DND-41 (cell line): Measurements from ENCODE around the gene AUTS2.

ENCODE experiments used
- ATAC-seq: fragments of 200-7000 bp; cut with Tn5 transposase; 3 replicates; pipeline ENCODE4 v1.9.1; 2021; ENCODE audit warnings: low read depth; ENCODE audit not compliant: insufficient read depth
- DNase-seq: peaks from one replicate; pipeline ENCODE4 v3.0.0-alpha.2; 2020
- H2AFZ ChIP-seq: 2 replicates; pipeline ENCODE4 v1.6.0; 2012; ENCODE audit warnings: low read depth, low read length
- H3K27ac ChIP-seq: 2 replicates; pipeline ENCODE4 v1.5.1; 2012; ENCODE audit warnings: low read length, inconsistent platforms
- H3K27me3 ChIP-seq: fragments of 200-600 bp; sonication (generic); 2 replicates; pipeline ENCODE4 v1.6.0; 2012; ENCODE audit warnings: low read length, mild to moderate bottlenecking, inconsistent platforms; ENCODE audit not compliant: insufficient read depth, poor library complexity
- H3K36me3 ChIP-seq: 2 replicates; pipeline ENCODE4 v1.5.1; 2012; ENCODE audit warnings: low read length, inconsistent platforms; ENCODE audit not compliant: insufficient read depth
- H3K4me1 ChIP-seq: 2 replicates; pipeline ENCODE4 v1.5.1; 2012; ENCODE audit warnings: mild to moderate bottlenecking, low read length; ENCODE audit not compliant: insufficient read depth
- H3K4me2 ChIP-seq: 2 replicates; pipeline ENCODE4 v1.6.0; 2012; ENCODE audit warnings: mild to moderate bottlenecking, moderate library complexity, low read length, inconsistent platforms; ENCODE audit not compliant: insufficient read depth
- H3K4me3 ChIP-seq, 2 experiments: fragments of 200-600 bp in 1 of 2; shearing (Covaris generic) in 1 of 2; 2 replicates each; pipeline ENCODE4 v1.5.1; 2012 to 2016; ENCODE audit warnings: inconsistent platforms in 2 of 2, low read length in 2 of 2, mild to moderate bottlenecking in 2 of 2, low read depth in 1 of 2, moderate library complexity in 1 of 2
- H3K79me2 ChIP-seq: 2 replicates; pipeline ENCODE4 v1.6.0; 2012; ENCODE audit warnings: low read length, inconsistent platforms; ENCODE audit not compliant: insufficient read depth
- H3K9ac ChIP-seq: 2 replicates; pipeline ENCODE4 v1.6.0; 2012; ENCODE audit warnings: low read depth, mild to moderate bottlenecking, inconsistent platforms, low read length, moderate library complexity
- H3K9me3 ChIP-seq: 2 replicates; pipeline ENCODE4 v1.5.1; 2012; ENCODE audit warnings: low read length, moderate library complexity, mild to moderate bottlenecking, inconsistent platforms; ENCODE audit not compliant: insufficient read depth, severe bottlenecking
- H4K20me1 ChIP-seq: 2 replicates; pipeline ENCODE4 v1.6.0; 2012; ENCODE audit warnings: low read length; ENCODE audit not compliant: insufficient read depth
- EZH2 ChIP-seq: IDR thresholded peaks from 3 replicates; pipeline ENCODE4 v1.6.1; 2012; ENCODE audit warnings: borderline replicate concordance, low read depth, mild to moderate bottlenecking, moderate library complexity, low read length, inconsistent platforms; ENCODE audit not compliant: severe bottlenecking
- TF ChIP-seq, protein P1 (sequence below): IDR thresholded peaks from 2 replicates; pipeline ENCODE4 v1.5.1; 2012; ENCODE audit warnings: borderline replicate concordance, low read length, moderate library complexity, mild to moderate bottlenecking; ENCODE audit not compliant: poor library complexity, severe bottlenecking; ENCODE audit errors: extremely low read depth

AUTS2 gene

GRCh38 chr7:70723339-70723738 is 1125.1 kb downstream of the AUTS2 start:
- H3K9me3 ChIP-seq, result no peaks in the 10 kb centered on the region
- H3K9ac ChIP-seq, result no peak overlapping the region
- peaks cover 98% of the 10 kb centered on the region for H3K79me2 ChIP-seq
- no peak overlapping the region for H2AFZ ChIP-seq
- no peak overlapping the region for H3K4me2 ChIP-seq
- H3K27me3 ChIP-seq, result no peaks in the 10 kb centered on the region
- H3K4me1 ChIP-seq, result 0 out of 2 replicates have a peak, but pooled peaks cover 2% of the 10 kb centered on the region
- no peak overlapping the region for H3K27ac ChIP-seq
- peaks cover 71% of the 10 kb centered on the region for H4K20me1 ChIP-seq
- TF ChIP-seq, protein P1, sequence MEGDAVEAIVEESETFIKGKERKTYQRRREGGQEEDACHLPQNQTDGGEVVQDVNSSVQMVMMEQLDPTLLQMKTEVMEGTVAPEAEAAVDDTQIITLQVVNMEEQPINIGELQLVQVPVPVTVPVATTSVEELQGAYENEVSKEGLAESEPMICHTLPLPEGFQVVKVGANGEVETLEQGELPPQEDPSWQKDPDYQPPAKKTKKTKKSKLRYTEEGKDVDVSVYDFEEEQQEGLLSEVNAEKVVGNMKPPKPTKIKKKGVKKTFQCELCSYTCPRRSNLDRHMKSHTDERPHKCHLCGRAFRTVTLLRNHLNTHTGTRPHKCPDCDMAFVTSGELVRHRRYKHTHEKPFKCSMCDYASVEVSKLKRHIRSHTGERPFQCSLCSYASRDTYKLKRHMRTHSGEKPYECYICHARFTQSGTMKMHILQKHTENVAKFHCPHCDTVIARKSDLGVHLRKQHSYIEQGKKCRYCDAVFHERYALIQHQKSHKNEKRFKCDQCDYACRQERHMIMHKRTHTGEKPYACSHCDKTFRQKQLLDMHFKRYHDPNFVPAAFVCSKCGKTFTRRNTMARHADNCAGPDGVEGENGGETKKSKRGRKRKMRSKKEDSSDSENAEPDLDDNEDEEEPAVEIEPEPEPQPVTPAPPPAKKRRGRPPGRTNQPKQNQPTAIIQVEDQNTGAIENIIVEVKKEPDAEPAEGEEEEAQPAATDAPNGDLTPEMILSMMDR, result no peak
- TF ChIP-seq EZH2, result no peak
- H3K36me3 ChIP-seq, result peaks cover 21% of the 10 kb centered on the region; the same call in 1 of the 2 replicates
- DNase-seq (no peak), ATAC-seq (no peak)
- H3K4me3 ChIP-seq, result no peak overlapping the region

DNA sequence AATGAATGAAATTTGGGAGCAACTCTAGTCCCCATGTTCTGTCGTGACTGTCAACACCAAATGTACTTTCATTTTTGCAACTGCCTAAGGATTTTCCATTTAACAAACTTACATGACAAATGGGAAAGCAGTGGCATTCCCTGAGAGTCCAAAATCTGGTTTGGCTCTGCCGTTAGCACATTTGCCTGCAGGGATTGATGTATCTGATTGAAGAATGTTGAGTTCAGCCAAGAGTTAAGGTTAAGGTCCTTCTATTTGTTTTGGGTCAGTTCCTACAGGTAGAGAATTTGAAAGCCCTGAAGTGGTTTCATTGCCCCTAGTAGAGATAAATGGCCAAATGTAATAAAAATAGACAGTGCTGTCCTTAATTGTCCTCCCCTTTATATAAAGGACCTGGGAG is 1127.2 kb downstream of the AUTS2 start:
- Histone ChIP-seq H3K36me3 (peaks cover 16% of the 10 kb centered on the region), H3K4me3 (no peak overlapping the region), H3K9me3 (no peaks in the 10 kb centered on the region), H2AFZ (no peak overlapping the region), H4K20me1 (peaks cover 68% of the 10 kb centered on the region), H3K27me3 (no peaks in the 10 kb centered on the region), H3K4me2 (no peak overlapping the region), H3K4me1 (0 out of 2 replicates have a peak, but pooled peaks cover 2% of the 10 kb centered on the region), H3K27ac (no peak overlapping the region), H3K9ac (no peak overlapping the region), H3K79me2 (peaks cover 97% of the 10 kb centered on the region)
- no peak for ATAC-seq
- TF ChIP-seq, protein P1, result no peak
- TF ChIP-seq EZH2, result no peak
- no peak for DNase-seq

GRCh38 chr7:70726294-70726693 is 1128.0 kb downstream of the AUTS2 start:
- Histone ChIP-seq H3K9ac (no peak overlapping the region), H3K27ac (no peak overlapping the region), H3K4me3 (no peak overlapping the region), H3K36me3 (peaks cover 14% of the 10 kb centered on the region), H3K9me3 (no peaks in the 10 kb centered on the region), H4K20me1 (peaks cover 67% of the 10 kb centered on the region), H3K4me1 (0 out of 2 replicates have a peak, but pooled peaks cover 2% of the 10 kb centered on the region), H3K4me2 (no peak overlapping the region), H3K27me3 (no peaks in the 10 kb centered on the region), H2AFZ (no peak overlapping the region), H3K79me2 (peaks cover 97% of the 10 kb centered on the region)
- no peak for DNase-seq
- no peak for ATAC-seq
- TF ChIP-seq, protein P1, result no peak

- Histone ChIP-seq H3K36me3 (peaks cover 14% of the 10 kb centered on the region), H3K79me2 (peaks cover 95% of the 10 kb centered on the region), H2AFZ (no peak overlapping the region), H3K4me1 (0 out of 2 replicates have a peak, but pooled peaks cover 2% of the 10 kb centered on the region), H3K27ac (no peak overlapping the region), H3K4me2 (no peak overlapping the region), H3K9ac (no peak overlapping the region), H3K9me3 (no peaks in the 10 kb centered on the region), H3K27me3 (no peaks in the 10 kb centered on the region), H4K20me1 (peaks cover 65% of the 10 kb centered on the region), H3K4me3 (no peak overlapping the region)
- ATAC-seq (no peak), DNase-seq (no peak)
- TF ChIP-seq EZH2, result no peak
- TF ChIP-seq, protein P1, result no peak
These were observed 1128.7 kb downstream of the AUTS2 start for GRCh38 chr7:70726951-70727378.
